Stimulated activated CD8-positive, alpha-beta memory T cell treated with anti-CD3 and anti-CD28 coated beads, Interleukin-4, amount 100 ng/mL, for 24 hours (primary cell): ENCODE measurements around the gene ANKFY1.
"Not testable (repeated sequence)": the region's sequence is repeated elsewhere in the genome, so short reads cannot be mapped to it uniquely, and the experiment has no call there.

Experiments used
- DNase-seq: peaks from one replicate; pipeline ENCODE4 v3.0.0-alpha.2; 2020; ENCODE audit warnings: low read depth

Gene ANKFY1

GRCh38 chr17:4261452-4261851, 2.3 kb downstream of the ANKFY1 start:
- DNase-seq, result no peak

- no peak for DNase-seq
Observed at GRCh38 chr17:4258867-4259266, 4.9 kb downstream of the ANKFY1 start.

DNA sequence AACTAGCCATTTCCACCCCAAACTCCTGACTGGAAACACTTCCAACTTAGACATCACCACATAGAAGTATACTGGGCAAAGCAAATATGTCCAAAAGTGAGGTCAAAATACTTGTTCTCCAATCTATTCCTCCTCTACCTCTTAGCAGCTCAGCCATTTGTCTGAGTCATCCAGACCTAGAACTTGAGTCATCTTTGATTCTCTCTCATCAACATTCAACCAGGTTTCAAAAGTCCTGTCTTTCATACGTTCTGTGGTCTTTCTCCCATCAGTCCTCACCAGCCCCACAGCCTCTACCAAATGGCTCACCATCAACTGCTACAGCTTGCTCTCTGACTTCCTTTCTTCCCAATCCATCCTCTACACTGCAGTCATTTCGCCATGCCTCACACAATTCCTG, 6.8 kb downstream of the ANKFY1 start:
- DNase-seq, result no peak

DNA sequence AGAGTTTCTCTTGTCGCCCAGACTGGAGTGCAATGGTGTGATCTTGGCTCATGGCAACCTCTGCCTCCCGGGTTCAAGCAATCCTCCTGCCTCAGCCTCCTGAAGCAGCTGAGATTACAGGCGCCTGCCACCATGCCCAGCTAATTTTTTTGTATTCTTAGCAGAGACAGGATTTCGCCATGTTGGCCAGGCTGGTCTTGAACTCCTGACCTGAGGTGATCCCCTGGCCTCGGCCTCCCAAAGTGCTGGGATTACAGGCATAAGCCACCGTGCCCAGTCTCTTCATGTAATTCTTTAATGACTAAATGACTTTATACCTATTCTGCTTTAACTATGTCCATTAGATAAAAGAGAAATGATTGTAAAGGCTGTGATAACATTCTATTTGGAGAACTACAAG, 8.5 kb downstream of the ANKFY1 start:
- DNase-seq, result not testable (repeated sequence)

DNA sequence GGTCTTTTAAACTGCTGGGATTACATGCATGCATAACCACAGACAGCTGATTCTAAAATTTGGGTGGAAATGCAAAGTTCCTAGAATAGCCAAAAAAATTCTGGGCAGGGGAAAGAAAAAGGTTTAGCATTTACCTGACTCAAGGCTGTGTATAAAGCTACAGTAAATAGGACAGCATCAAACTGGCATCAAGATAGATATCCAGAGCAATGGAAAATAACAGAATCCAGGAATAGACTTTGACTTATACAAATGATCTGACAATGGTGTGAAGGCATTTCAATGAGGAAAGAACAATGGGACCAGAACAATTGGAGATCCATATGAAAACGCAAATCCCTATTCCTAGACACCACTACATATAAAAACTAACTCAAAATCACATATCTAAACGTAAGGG, 12.9 kb downstream of the ANKFY1 start:
- no peak for DNase-seq

DNA sequence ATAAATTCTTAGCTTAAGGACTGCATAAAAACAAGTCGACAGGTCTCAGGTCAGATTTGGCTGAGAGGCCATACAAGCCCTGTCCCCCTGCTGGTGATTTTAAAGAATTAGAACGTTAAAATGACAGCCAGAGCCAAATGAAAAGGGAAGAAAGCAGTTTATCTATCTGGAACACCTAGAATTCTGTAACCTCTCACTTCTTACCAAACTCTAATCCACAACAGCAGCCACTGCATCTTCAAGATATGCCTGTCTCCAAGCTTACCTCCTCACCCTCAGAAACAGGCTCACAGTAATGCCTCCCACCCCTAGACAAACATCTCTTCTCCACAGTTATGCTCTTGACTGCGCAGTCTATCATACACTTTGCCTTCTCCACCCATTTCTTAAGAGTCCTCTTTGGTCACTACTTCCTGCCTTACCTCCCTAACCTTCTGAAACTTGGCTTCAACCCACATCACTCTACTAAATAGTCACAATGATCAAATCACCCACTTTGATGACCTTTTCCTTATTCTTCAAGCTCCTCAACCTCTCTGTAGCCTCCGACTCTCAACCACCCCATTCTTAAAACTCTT, 14.2 kb downstream of the ANKFY1 start:
- no peak for DNase-seq

GRCh38 chr17:4248504-4249277, 15.1 kb downstream of the ANKFY1 start:
- no peak for DNase-seq

GRCh38 chr17:4247971-4248388, 15.8 kb downstream of the ANKFY1 start:
- DNase-seq, result no peak

GRCh38 chr17:4247361-4247970, 16.3 kb downstream of the ANKFY1 start:
- DNase-seq, result no peak

GRCh38 chr17:4246674-4247073, 17.1 kb downstream of the ANKFY1 start:
- no peak for DNase-seq

DNA sequence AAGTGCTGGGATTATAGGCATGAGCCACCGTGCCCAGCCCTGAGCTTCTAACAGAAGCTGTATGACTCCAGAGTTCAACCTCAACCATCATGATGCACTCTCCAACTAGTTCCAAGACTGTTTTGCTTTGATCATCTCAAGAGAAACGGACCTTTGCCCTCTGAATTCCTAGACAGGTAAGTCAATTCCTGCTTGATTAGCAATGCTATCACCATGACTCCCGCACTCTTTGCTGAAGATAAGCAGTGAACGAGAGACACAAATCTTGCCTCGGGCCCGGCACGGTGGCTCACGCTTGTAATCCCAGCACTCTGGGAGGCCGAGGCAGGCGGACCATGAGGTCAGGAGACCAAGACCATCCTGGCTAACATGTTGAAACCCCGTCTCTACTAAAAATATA, 22.2 kb downstream of the ANKFY1 start:
- DNase-seq, result no peak

- DNase-seq, result no peak
Observed at GRCh38 chr17:4236456-4236855, 27.3 kb downstream of the ANKFY1 start.

DNA sequence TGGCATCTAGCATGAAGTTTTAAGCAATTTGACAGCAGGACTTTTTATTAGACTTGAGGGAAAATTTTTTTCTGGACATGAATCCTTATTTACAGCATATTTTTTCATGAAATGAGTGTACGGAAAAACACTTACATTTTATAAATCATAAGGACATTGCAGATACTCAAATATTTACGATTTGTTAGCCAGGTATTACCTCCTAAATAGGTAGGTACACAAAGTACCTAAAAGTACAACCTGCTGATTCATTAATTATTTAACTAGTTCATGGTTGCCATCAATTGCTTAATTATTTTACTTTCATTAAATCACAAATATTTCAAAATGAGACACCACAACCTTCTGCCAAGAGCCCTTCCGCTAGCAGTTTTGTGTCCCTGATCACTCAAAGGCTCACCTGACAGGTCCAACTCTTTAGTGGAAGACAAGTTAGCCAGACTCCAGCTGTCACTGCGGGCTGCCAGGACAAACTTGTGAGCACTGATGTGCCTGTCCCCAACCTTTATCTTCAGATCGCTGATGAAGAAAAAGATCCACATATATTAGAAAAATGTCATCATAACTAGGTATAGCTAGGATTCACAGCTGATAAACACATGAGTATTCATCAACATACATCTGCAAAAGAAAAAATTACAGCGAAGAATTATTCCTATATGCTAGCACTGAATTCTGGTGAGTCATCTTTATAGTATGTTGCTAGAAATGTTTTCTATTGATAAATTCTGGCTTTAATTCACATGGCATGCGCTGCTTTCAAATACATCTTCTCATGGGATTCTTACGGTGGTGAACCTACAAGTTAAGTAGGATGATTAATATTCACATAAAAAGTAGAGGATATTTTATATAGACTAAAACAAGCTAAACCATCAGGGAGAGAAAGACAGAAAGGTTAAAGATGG, 28.2 kb downstream of the ANKFY1 start:
- DNase-seq, result no peak

DNA sequence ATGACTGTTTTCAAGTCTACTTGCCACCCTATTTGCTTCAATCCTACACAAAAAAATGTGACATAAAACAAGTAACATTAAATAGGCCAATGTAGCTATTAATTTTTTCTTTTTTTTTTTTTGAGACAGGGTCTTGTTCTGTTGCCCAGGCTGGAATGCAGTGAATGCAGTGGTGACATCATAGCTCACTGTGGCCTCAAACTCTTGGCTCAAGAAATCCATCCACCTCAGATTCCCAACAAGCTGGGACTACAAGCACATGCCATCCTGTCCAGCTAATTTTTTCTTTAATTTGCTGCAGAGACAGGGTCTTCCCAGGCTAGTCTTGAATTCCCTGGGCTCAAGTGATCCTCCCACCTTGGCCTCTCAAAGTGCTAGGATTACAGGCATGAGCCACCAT, 29.4 kb downstream of the ANKFY1 start:
- DNase-seq, result no peak

GRCh38 chr17:4233668-4234258, 30.0 kb downstream of the ANKFY1 start:
- no peak for DNase-seq

DNA sequence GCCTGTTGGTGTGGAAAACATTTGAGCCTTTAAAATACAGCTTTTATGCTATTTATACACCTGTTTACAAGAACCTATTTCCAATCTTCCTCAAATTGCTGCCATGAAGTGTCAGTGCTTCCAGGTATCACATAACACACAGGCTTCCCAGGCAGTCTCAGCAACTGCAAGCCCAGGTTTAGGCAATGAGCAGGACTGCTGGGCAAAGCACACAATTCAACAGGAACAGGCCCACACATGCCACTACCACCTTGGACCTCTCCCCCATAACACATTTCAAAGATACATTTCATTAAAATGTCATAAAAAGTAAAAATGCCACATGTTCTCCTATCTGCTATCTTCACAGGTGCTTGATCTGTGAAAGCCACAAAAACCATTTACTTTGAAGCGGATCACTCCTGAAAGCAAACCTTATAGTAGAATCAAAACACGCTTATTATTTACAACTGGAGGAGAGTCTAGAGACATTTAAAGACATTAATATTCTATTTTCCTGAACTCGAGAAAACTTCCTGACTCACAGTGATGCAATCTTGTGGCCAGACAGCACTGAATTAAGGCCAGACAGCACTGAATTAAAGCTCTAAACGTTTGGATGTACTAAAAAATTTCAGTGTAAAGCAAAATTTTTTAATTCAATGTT, 31.5 kb downstream of the ANKFY1 start:
- DNase-seq, result no peak

- no peak for DNase-seq
Observed at GRCh38 chr17:4229627-4230541, 33.9 kb downstream of the ANKFY1 start.

GRCh38 chr17:4221899-4222659, 41.7 kb downstream of the ANKFY1 start:
- DNase-seq, result no peak

GRCh38 chr17:4221163-4221562, 42.6 kb downstream of the ANKFY1 start:
- no peak for DNase-seq

GRCh38 chr17:4220655-4221054, 43.1 kb downstream of the ANKFY1 start:
- no peak for DNase-seq
